Dermis microvascular lymphatic vessel endothelial cell (primary cell): ENCODE results near the gene CABLES2. TPM values are rescaled to one million over a fixed set of nuclear protein-coding genes. Genes with fewer than 3 reads are reported as not detected.
A peak's percentile ranks its signal among the peaks of the same experiment; 100 is the strongest.

ENCODE experiments used
- DNase-seq, 2 donors: peaks; one replicate each; pipeline versions ENCODE4 v3.0.0 to v3.0.0-alpha.2; 2010; ENCODE audit warnings: low read depth in 2 of 2
- total RNA-seq: library from RNA; depleted of rRNA; stranded (reverse); fragments of >200 nt; gene quantifications from 2 replicates; pipeline ENCODE4 v1.2.1, GENCODE V29; 2014

The CABLES2 gene
- 0.77 and 1.5 TPM in 2 replicates for total RNA-seq

- DNase-seq, result peak; percentile 83 to 94
Observed at GRCh38 chr20:62407221-62407992, at the start of gene CABLES2. Gene CABLES2 (minus strand): TSS chr20:62407285. CDS start chr20:62407276, 9 bp downstream.

- DNase-seq, result no peak
Observed at GRCh38 chr20:62455929-62456328, 48.8 kb upstream of the CABLES2 start.

GRCh38 chr20:62454904-62455636, 48.0 kb upstream of the CABLES2 start:
- no peak for DNase-seq

- DNase-seq, result no peak
Observed at GRCh38 chr20:62453186-62453808, 46.2 kb upstream of the CABLES2 start.

GRCh38 chr20:62452475-62453095, 45.5 kb upstream of the CABLES2 start:
- no peak for DNase-seq

GRCh38 chr20:62451970-62452369, 44.9 kb upstream of the CABLES2 start:
- DNase-seq, result no peak

GRCh38 chr20:62451156-62451767, 44.2 kb upstream of the CABLES2 start:
- no peak for DNase-seq

GRCh38 chr20:62449951-62450691, 43.0 kb upstream of the CABLES2 start:
- DNase-seq, result no peak

GRCh38 chr20:62448788-62449187, 41.7 kb upstream of the CABLES2 start:
- DNase-seq, result no peak

- DNase-seq, result no peak
Observed at GRCh38 chr20:62448038-62448437, 41.0 kb upstream of the CABLES2 start.

- DNase-seq, result no peak
Observed at GRCh38 chr20:62446888-62447869, 40.1 kb upstream of the CABLES2 start.

- DNase-seq, result no peak
Observed at GRCh38 chr20:62446481-62446880, 39.4 kb upstream of the CABLES2 start.

- no peak for DNase-seq
Observed at GRCh38 chr20:62445553-62446340, 38.7 kb upstream of the CABLES2 start.

- DNase-seq, result no peak
Observed at GRCh38 chr20:62444286-62444685, 37.2 kb upstream of the CABLES2 start.

- no peak for DNase-seq
Observed at GRCh38 chr20:62441987-62442539, 35.0 kb upstream of the CABLES2 start.

- DNase-seq, result no peak
Observed at GRCh38 chr20:62439218-62439617, 32.1 kb upstream of the CABLES2 start.

- DNase-seq, result no peak
Observed at GRCh38 chr20:62437927-62438326, 30.8 kb upstream of the CABLES2 start.

GRCh38 chr20:62437496-62437895, 30.4 kb upstream of the CABLES2 start:
- no peak for DNase-seq
